Lung (tissue), 12 donors: ENCODE results near the gene PPP5C. TPM values are rescaled to one million over a fixed set of nuclear protein-coding genes. Genes with fewer than 3 reads are reported as not detected.

Experiments used
- ATAC-seq: fragments of 200-7000 bp; cut with Tn5 transposase; one replicate; pipeline ENCODE4 v1.9.1; 2020; ENCODE audit warnings: moderate number of reproducible peaks; ENCODE audit not compliant: insufficient read depth, low FRiP score
- DNase-seq, 3 donors: peaks; one replicate each; pipeline ENCODE4 v3.0.0-alpha.2; 2013 to 2017
- H3K27ac ChIP-seq, 2 donors: one replicate each; pipeline ENCODE4 v1.5.1; 2013; ENCODE audit warnings: mild to moderate bottlenecking in 2 of 2, moderate library complexity in 2 of 2, control low read depth in 1 of 2, inconsistent platforms in 1 of 2, low read depth in 1 of 2, low read length in 1 of 2
- H3K27me3 ChIP-seq, 3 donors: one replicate each; pipeline ENCODE4 v1.5.1; 2013; ENCODE audit warnings: low read length in 2 of 3; ENCODE audit not compliant: control insufficient read depth in 3 of 3, insufficient read depth in 3 of 3
- H3K36me3 ChIP-seq, 4 donors: one replicate each; pipeline ENCODE4 v1.5.1; 2013; ENCODE audit warnings: low read length in 4 of 4, mild to moderate bottlenecking in 1 of 4, moderate library complexity in 1 of 4; ENCODE audit not compliant: control insufficient read depth in 4 of 4, insufficient read depth in 4 of 4
- H3K4me1 ChIP-seq, 5 donors: one replicate each; pipeline ENCODE4 v1.5.1; 2013; ENCODE audit warnings: low read length in 5 of 5, mild to moderate bottlenecking in 2 of 5, moderate library complexity in 1 of 5; ENCODE audit not compliant: control insufficient read depth in 5 of 5, insufficient read depth in 5 of 5
- H3K4me3 ChIP-seq: one replicate; pipeline ENCODE4 v1.5.1; 2013; ENCODE audit warnings: mild to moderate bottlenecking, control low read depth, moderate library complexity
- H3K9ac ChIP-seq, 2 donors: one replicate each; pipeline ENCODE4 v1.5.1; 2013; ENCODE audit warnings: low read length in 2 of 2, control low read depth in 1 of 2; ENCODE audit not compliant: insufficient read depth in 1 of 2
- H3K9me3 ChIP-seq, 4 donors: one replicate each; pipeline ENCODE4 v1.5.1; 2013; ENCODE audit warnings: low read length in 3 of 4, mild to moderate bottlenecking in 1 of 4, moderate library complexity in 1 of 4; ENCODE audit not compliant: control insufficient read depth in 4 of 4, insufficient read depth in 3 of 4
- WGBS, 2 donors: extraction: QIAGEN DNeasy Blood & Tissue Kit; methylation state at CpG; one replicate each; pipeline ENCODE4 v1.1.7; 2013; 5-methylcytosine and 5-hydroxymethylcytosine counted together
- polyA plus RNA-seq, 2 donors: library from polyadenylated mRNA; stranded (reverse); fragments of 200-250 nt; gene quantifications; one replicate each; pipeline ENCODE4 v1.2.1, GENCODE V29; 2013
- total RNA-seq, 2 donors: library from RNA; depleted of rRNA in 1 of 2; stranded (reverse); fragments of >200 nt in 1 of 2; gene quantifications; one replicate each; pipeline ENCODE4 v1.2.1, GENCODE V29; 2014 to 2021
- TF ChIP-seq, protein P1 (sequence below): IDR thresholded peaks from 2 replicates; pipeline ENCODE4 v1.5.1; 2012; ENCODE audit warnings: mild to moderate bottlenecking; ENCODE audit errors: control extremely low read depth, extremely low read depth
- donor health status: control.
- donor health status: control.
- donor health status: Bipolar disorder and iron deficiency.
- donor health status: healthy.
- donor health status: DM: yes; HTN: yes; CAD: no.

The PPP5C gene
- total and polyA plus RNA-seq, 4 donors = 48.5 to 69.8 (median 54.6) TPM

DNA sequence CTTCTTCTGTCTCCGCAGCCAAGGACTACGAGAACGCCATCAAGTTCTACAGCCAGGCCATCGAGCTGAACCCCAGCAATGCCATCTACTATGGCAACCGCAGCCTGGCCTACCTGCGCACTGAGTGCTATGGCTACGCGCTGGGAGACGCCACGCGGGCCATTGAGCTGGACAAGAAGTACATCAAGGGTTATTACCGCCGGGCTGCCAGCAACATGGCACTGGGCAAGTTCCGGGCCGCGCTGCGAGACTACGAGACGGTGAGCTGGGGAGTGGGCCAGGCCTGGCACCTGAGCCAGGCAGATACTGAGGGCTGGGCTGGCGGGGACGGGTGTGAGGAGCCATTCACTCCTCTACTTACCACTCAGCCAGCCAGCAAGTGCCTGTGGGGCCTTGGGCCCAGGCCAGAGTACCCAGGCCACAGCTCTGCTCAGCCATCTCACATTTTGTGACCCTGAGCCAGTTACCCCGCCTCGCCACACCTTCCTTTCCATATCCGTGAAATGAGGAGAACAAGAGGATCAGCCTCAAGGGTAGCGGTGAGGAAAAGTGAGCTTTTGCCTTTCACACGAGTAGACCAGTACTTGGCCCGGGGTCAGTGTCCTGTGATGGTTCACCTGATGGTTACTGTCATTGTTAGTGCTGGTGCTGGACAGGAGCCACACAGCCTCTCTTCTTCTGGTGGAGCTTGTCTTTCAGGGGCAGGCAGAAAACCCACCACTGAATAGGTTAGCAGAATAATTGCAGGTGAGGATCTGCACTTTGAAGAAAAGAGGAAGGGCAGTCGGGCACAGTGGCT lies 7.0 kb downstream of the PPP5C start:
- H3K9me3 ChIP-seq = no peaks in the 10 kb centered on the region
- TF ChIP-seq, protein P1, sequence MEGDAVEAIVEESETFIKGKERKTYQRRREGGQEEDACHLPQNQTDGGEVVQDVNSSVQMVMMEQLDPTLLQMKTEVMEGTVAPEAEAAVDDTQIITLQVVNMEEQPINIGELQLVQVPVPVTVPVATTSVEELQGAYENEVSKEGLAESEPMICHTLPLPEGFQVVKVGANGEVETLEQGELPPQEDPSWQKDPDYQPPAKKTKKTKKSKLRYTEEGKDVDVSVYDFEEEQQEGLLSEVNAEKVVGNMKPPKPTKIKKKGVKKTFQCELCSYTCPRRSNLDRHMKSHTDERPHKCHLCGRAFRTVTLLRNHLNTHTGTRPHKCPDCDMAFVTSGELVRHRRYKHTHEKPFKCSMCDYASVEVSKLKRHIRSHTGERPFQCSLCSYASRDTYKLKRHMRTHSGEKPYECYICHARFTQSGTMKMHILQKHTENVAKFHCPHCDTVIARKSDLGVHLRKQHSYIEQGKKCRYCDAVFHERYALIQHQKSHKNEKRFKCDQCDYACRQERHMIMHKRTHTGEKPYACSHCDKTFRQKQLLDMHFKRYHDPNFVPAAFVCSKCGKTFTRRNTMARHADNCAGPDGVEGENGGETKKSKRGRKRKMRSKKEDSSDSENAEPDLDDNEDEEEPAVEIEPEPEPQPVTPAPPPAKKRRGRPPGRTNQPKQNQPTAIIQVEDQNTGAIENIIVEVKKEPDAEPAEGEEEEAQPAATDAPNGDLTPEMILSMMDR = no peak
- DNase-seq (no peak), ATAC-seq (no peak)
- no peak overlapping the region for H3K9ac ChIP-seq
- no peak overlapping the region for H3K4me3 ChIP-seq
- 89 to 95% methylated on average over 28 of the region's 28 CpGs for WGBS, 2 donors
- H3K36me3 ChIP-seq = peaks cover 0 to 34% (median 19%) of the 10 kb centered on the region in 4 donors
- H3K4me1 ChIP-seq = peaks cover 14 to 27% (median 26%) of the 10 kb centered on the region in 5 donors
- H3K27ac ChIP-seq = peak overlapping the region in 1 of 2 donors; percentile 29
- H3K27me3 ChIP-seq = no peaks in the 10 kb centered on the region

DNA sequence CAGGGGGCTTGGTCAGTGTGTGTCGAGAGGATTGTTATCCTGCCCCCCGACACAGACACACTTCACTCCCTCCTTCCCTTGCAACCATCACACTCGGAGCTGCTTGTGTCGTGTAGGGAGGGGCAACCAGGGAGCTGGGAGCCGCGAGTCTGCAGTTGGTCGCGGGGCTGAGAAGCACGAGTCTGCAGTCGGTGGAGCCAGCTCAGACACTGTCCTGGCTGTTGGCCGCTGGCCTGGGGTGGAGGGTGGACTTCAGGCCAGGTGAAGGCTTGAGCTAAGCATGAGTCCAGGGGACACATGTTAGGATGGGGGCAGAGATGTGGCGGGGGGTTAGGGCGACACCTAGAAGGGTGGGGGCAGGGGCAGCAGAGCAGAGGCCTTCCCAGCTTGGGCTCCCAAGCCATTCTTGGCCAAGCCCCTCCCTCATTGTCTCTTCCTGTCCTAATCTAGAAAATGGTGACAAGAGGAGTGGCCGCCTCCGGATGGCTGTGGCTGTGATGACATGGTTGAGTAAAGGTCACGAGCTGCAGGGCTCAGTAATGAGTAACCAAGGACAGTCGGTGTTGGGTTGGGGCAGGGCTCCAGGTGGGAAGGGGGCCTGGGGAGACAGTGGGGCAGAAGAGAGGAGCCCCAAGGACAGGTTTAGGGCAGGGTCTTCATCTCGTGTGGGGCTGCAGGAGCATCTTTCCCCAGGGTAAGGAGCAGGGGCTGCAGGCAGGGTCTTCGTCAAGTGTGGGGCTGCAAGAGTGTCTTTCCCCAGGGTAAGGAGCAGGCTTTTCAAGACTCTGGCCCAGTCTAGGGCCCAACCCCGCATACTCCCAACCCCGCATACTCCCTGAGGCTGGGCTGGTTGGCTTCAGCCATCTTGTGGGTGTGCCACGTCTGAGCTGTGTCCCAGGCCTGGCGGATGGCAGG lies 8.6 kb downstream of the PPP5C start:
- ATAC-seq (no peak), DNase-seq (no peak)
- no peak overlapping the region for H3K4me3 ChIP-seq
- H3K9ac ChIP-seq = no peak overlapping the region
- H3K9me3 ChIP-seq = no peaks in the 10 kb centered on the region
- peak overlapping the region in 1 of 2 donors; percentile 34 for H3K27ac ChIP-seq
- H3K4me1 ChIP-seq = peaks cover 8 to 14% (median 13%) of the 10 kb centered on the region in 5 donors
- 86 to 88% methylated on average over 23 of the region's 23 CpGs for WGBS, 2 donors
- peaks cover 2 to 34% (median 19%) of the 10 kb centered on the region in 4 donors for H3K36me3 ChIP-seq
- H3K27me3 ChIP-seq = no peaks in the 10 kb centered on the region
- TF ChIP-seq, protein P1 = no peak

DNA sequence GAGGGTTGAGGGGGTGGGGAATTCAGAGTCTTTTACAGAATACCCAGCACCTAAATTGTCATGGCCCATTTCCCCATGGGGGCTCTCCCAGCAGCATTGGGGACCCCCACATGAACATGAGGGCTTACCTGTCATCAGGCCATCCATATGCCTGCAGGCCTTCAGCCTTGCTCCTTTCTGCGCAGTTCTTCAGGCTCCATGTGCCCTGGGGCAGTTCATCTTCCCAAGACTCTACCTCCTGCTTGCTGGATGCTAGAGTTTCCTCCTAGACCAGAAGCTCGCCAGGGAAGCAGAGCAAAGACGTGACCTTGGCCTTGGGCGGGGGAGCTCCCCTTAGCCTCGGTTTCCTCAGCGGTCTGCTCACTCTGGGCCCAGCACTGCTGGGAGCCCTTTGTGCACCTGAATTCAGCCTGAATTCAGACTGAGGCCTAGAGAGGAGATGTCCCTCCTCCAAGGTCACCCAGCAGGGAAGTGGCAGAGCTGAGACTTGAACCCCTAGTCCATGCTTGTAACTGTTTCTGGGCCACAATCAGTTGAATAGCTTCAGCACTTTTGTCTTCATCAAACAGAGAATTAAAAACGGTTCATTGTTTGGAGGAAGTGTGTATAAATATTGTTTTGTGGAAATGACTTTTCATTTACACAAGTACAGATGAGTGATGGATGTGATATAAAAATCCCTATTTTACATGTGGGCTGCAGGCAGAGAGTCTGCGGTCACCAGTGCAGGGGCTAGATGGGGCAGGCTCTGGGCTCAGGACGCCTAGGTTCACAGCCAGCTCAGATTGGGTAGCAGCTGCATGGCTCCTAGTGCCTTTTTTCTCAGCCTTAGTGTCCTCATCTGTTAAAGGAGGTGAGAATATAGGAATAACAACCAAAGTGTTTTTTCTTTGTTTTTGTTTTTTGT lies 9.5 kb downstream of the PPP5C start:
- peaks cover 2 to 34% (median 19%) of the 10 kb centered on the region in 4 donors for H3K36me3 ChIP-seq
- no peak overlapping the region for H3K9ac ChIP-seq
- no peak for ATAC-seq
- no peaks in the 10 kb centered on the region for H3K9me3 ChIP-seq
- TF ChIP-seq, protein P1 = no peak
- H3K4me1 ChIP-seq = peaks cover 3 to 8% (median 5%) of the 10 kb centered on the region in 5 donors
- H3K27ac ChIP-seq = peak overlapping the region in 1 of 2 donors; percentile 34
- no peak for DNase-seq
- no peak overlapping the region for H3K4me3 ChIP-seq
- no peaks in the 10 kb centered on the region for H3K27me3 ChIP-seq
- 85 to 91% methylated on average over 9 of the region's 9 CpGs for WGBS, 2 donors
